HK-2 (cell line): Measurements from ENCODE around the gene DNAAF8.
"Not testable (repeated sequence)": the region's sequence is repeated elsewhere in the genome, so short reads cannot be mapped to it uniquely, and the experiment has no call there.

ENCODE experiments used
- DNase-seq: peaks from one replicate; pipeline ENCODE4 v3.0.0-alpha.2; 2018; ENCODE audit not compliant: unreplicated experiment

The DNAAF8 gene

DNA sequence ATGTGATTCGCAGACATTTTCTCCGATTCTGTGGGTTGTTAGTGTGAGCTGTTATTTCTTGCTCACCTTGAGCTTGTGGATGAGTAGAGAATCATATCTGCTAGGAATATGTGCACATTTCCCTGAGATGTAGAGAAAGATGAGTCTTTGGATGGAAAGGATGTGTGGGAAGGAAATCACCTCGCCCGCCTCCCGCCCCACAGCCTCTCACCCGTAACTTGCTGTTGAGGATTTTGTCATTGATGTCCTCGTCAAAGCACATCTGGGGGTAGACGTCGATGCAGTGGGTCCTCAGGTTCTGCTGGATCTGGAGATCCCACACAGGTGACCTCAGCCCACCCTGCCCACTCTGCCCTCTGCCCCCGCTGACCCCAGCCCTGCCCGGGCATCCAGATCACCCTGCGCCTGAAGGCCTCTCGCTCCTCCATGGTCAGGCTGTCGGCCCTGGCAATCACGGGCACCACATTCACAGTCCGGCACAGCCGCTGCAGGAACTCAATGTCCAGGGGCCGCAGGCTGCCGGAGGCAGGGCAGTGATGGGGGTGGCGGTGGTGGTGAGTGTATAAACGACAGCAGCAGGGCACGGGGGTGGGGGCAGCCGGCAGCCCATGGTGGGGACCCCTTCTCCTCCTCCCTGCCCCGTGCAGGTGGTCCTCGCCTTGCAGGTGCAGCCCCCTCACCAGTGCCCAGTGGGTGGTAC lies 49.1 kb downstream of the DNAAF8 start:
- DNase-seq, result no peak

GRCh38 chr16:4783951-4784336 lies 49.6 kb downstream of the DNAAF8 start:
- no peak for DNase-seq

- not testable (repeated sequence) for DNase-seq
These were observed 50.2 kb downstream of the DNAAF8 start for GRCh38 chr16:4784444-4784987.

DNA sequence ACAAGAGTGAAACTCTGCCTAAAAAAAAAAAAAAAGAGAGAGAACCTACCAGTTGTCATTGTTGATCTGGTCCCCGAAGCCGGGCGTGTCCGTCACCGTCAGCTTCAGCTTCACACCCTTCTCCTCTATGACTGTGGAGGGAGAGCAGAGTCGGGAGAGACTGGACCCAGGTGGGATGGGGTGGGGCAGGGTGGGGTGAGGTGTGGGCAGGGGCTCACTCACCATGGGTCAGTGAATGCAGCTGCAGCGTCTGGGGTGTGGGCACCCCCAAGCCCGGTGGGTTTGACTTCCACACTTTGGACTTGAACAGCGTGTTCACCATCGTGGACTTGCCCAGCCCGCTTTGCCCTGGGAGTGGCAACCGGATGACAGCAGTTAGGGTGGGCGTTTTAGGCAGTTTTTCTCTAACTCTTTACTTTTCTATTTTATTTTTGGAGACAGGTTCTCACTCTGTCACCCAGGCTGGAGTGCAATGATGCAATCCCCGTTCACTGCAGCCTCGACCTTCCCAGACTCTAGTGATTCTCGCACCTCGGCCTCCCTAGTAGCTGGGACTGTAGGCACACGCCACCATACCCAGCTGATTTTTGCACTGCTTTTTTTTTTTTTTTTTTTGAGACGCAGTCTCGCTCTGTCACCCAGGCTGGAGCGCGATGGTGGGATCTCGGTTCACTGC lies 51.6 kb downstream of the DNAAF8 start:
- DNase-seq, result no peak

GRCh38 chr16:4787068-4787467 lies 52.7 kb downstream of the DNAAF8 start:
- DNase-seq, result no peak

DNA sequence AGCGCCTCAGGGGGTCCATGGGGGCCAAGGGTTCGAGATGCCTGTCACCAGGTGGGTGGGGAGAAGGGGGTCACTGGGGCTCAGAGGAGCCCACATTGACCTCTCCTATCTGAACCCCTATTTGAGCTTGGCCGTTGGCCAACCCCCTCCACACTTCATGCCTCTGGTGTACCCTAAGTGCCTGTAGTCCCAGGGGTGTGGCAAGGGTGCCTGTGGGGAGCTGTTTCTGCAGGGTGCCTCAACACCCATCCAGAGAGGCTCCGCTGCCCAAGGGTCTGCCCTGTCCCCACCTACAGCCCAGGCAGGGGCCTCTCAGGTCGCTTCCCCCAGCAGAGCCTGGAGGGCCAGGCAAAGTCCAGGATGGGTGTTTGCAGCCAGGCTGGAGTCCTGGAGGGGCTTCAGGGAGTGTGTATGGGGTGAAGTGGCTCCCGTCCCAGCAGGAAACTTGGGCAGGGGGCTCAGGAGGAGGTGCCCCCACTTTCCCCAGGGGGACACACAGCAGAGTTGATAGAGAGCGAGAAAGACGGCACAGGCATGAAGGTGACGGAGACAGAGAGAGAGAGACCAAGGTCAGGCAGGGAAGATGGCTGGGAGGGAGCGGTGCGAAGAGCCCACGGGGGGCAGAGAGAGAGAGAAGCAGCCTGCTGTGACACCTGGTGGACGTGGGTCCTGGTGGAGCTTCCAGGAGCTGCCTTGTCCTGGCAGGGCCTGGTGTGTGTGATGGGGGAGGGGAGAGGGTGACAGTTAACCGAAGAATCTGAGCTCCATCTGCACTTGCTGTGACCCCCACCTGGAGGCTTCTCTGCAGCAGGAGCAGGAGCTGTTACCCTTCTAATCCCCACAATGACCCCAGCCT lies 53.5 kb downstream of the DNAAF8 start, which contains the start of gene SEPTIN12:
SEPTIN12 (minus strand) TSS at position 719 of the 856 bp plus-strand sequence; CDS start at position 19, 700 bp downstream.
- no peak for DNase-seq

GRCh38 chr16:4788489-4788889 lies 54.2 kb downstream of the DNAAF8 start:
- DNase-seq, result no peak

DNA sequence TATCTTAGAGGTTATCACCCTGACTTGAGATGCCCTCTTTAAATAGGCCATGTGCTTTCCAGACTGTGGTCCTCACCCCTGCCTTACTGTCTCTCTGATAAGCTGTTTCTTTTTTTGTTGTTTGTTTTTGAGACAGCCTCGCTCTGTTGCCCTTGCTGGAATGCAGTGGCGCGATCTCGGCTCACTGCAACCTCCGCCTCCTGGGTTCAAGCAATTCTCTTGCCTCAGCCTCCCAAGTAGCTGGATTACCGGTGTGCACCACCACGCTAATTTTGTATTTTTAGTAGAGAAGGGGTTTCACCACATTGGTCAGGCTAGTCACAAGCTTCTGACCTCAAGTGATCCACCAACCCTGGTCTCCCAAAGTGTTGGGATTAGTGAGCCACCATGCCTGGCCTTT lies 54.6 kb downstream of the DNAAF8 start:
- no peak for DNase-seq

DNA sequence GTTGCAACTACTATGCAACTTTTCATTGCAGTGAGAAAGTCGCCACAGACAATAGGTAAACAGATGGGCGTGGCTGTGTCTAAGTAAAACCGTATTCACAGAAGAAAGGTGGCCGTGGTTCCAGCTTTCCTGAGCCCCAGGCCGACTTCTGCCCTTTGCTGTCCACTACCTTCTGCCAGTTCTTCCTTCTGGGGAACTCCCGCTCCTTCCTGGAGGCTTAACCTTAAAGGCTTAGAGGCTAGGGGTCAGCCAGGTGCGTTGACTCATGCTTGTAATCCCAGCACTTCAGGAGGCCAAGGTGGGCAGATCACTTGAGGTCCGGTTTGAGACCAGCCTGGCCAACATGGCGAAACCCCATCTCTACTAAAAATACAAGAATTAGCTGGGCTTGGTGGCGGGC lies 55.9 kb downstream of the DNAAF8 start:
- DNase-seq, result no peak

DNA sequence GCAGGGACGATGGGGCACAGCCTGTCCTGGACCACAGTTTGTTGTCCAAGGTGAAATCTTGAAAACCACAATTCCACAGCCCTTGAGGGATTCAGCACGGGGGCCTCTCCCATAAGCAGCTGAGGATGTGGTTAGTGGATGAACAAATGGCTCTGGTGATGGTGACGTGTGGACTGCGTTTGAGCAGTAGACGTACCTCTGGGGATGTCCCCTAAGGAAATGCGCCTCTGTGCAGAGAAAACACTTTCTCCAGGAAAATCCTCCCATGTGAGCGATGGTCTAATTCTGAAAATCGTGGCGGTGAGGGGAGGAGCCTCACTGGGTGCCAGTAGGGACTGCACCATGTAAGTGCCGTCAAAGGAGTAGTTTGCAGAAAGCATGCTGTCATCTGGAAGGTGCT lies 56.5 kb downstream of the DNAAF8 start:
- no peak for DNase-seq

GRCh38 chr16:4792951-4793513 lies 58.7 kb downstream of the DNAAF8 start:
- no peak for DNase-seq

DNA sequence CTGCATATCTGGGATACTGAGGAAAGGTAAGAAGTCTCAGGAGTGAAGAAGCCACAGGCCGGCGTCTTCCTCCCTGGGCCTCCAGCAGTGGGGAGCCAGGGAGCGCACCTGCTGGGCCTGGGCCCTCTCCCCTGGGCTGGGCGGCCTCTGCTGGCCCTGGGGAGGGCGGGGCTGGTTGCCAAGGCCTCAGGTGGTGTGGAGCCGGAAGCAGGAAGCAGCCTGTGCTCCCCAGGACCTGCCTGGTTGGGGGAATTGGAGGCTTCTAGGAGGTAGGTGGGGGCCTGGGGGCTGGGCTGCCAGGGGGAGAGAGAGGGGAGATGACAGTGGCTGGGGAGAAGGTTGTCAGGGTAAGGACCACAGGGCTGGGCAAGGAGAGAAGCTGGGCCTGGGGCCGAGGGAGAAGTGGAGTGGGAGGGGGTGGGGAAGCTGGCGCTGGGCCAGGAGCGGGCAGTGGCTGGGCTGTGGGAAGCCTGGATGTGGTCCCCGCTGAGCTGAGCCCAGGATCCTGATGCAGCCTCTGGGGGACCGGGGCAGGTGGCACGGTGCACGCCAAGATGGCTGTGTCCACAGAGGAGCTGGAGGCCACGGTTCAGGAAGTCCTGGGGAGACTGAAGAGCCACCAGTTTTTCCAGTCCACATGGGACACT lies 61.0 kb downstream of the DNAAF8 start, which contains the start of gene SMIM22:
SMIM22 (plus strand) TSS at position 189 of the 647 bp plus-strand sequence; CDS start at position 555, 366 bp downstream.
- no peak for DNase-seq

GRCh38 chr16:4795828-4796572 lies 61.7 kb downstream of the DNAAF8 start:
- DNase-seq, result no peak

GRCh38 chr16:4796982-4797804 lies 62.9 kb downstream of the DNAAF8 start:
- no peak for DNase-seq

- no peak for DNase-seq
These were observed 63.5 kb downstream of the DNAAF8 start for GRCh38 chr16:4797805-4798252.

GRCh38 chr16:4798456-4798855 lies 64.1 kb downstream of the DNAAF8 start:
- DNase-seq, result no peak
